GM18499 (cell line): ENCODE measurements around the gene SLC12A2.
A peak's percentile ranks its signal among the peaks of the same experiment; 100 is the strongest.

Source experiments
- ATAC-seq: cut with Tn5 transposase; IDR thresholded peaks from one replicate; pipeline ENCODE4 v1.9.1; 2021; ENCODE audit warnings: moderate number of reproducible peaks; ENCODE audit not compliant: insufficient read depth, unreplicated experiment

Gene SLC12A2

GRCh38 chr5:128216285-128216684 lies 132.7 kb downstream of the SLC12A2 start:
- ATAC-seq, result no peak

GRCh38 chr5:128216860-128217531 lies 133.4 kb downstream of the SLC12A2 start:
- no peak for ATAC-seq

- ATAC-seq, result peak; percentile 53
These were observed 137.3 kb downstream of the SLC12A2 start for GRCh38 chr5:128220841-128221240.

- ATAC-seq, result no peak
These were observed 140.8 kb downstream of the SLC12A2 start for GRCh38 chr5:128224336-128224735.

- no peak for ATAC-seq
These were observed 141.9 kb downstream of the SLC12A2 start for GRCh38 chr5:128225245-128226030.

GRCh38 chr5:128228008-128228407 lies 144.4 kb downstream of the SLC12A2 start:
- no peak for ATAC-seq

GRCh38 chr5:128228521-128228920 lies 145.0 kb downstream of the SLC12A2 start:
- ATAC-seq, result no peak

GRCh38 chr5:128234928-128235641 lies 151.5 kb downstream of the SLC12A2 start:
- ATAC-seq, result no peak

- ATAC-seq, result no peak
These were observed 152.8 kb downstream of the SLC12A2 start for GRCh38 chr5:128236334-128236733.

GRCh38 chr5:128237000-128237399 lies 153.4 kb downstream of the SLC12A2 start:
- ATAC-seq, result no peak

- no peak for ATAC-seq
These were observed 154.0 kb downstream of the SLC12A2 start for GRCh38 chr5:128237546-128237945.
